Calu3 (cell line): ENCODE measurements around the gene KCNK3. TPM values are rescaled to one million over a fixed set of nuclear protein-coding genes. Genes with fewer than 3 reads are reported as not detected.

Experiments used
- BruUV-seq: library from RNA; stranded (reverse); fragments of 400-500 nt; replicated peaks from 2 replicates; lab custom pipeline; 2021; lab: Mats Ljungman, UMichigan
- CTCF ChIA-PET: fragments of 300-600 bp; sonication (Branson Sonifier 250); formaldehyde crosslinking; loops from one replicate; lab custom pipeline; 2022; ENCODE audit warnings: antibody characterized with exemption; lab: Charles Lee
- DNase-seq: peaks from one replicate; pipeline ENCODE4 v3.0.0; 2022
- H3K27ac Mint-ChIP-seq: one replicate; pipeline ENCODE4 v1.8.0; 2022; ENCODE audit warnings: mixed read lengths; ENCODE audit not compliant: unreplicated experiment
- H3K27me3 Mint-ChIP-seq: one replicate; pipeline ENCODE4 v1.8.0; 2022; ENCODE audit warnings: mixed read lengths; ENCODE audit not compliant: unreplicated experiment
- H3K36me3 Mint-ChIP-seq: one replicate; pipeline ENCODE4 v1.8.0; 2022; ENCODE audit warnings: mild to moderate bottlenecking, moderate library complexity, mixed read lengths; ENCODE audit not compliant: insufficient read depth, unreplicated experiment
- H3K4me1 Mint-ChIP-seq: one replicate; pipeline ENCODE4 v1.8.0; 2022; ENCODE audit warnings: mild to moderate bottlenecking, low read depth, mixed read lengths; ENCODE audit not compliant: unreplicated experiment
- H3K4me3 Mint-ChIP-seq: one replicate; pipeline ENCODE4 v1.8.0; 2022; ENCODE audit warnings: mild to moderate bottlenecking, low read depth, moderate library complexity, mixed read lengths; ENCODE audit not compliant: unreplicated experiment
- H3K9me3 Mint-ChIP-seq: one replicate; pipeline ENCODE4 v1.8.0; 2022; ENCODE audit warnings: low read depth, mixed read lengths; ENCODE audit not compliant: unreplicated experiment
- intact Hi-C: fragments of 100-400 bp; cut with micrococcal nuclease; formaldehyde crosslinking; loops from one replicate; pipeline ENCODE4 v1.10.0; 2022; ENCODE audit not compliant: unreplicated experiment
- total RNA-seq: library from RNA; stranded (reverse); gene quantifications from 2 replicates; pipeline ENCODE4 v1.2.3, GENCODE V29; 2022
- TF ChIP-seq, protein P1 (sequence below): fragments of 200-600 bp; IDR thresholded peaks from one replicate; pipeline ENCODE4 v1.8.0; 2022; ENCODE audit warnings: antibody characterized with exemption; ENCODE audit not compliant: unreplicated experiment

Gene KCNK3
- total RNA-seq, 1 experiment from 2014 or later, result not detected

GRCh38 chr2:26687328-26687727 is 5.2 kb upstream of the KCNK3 start:
- TF ChIP-seq, protein P1, sequence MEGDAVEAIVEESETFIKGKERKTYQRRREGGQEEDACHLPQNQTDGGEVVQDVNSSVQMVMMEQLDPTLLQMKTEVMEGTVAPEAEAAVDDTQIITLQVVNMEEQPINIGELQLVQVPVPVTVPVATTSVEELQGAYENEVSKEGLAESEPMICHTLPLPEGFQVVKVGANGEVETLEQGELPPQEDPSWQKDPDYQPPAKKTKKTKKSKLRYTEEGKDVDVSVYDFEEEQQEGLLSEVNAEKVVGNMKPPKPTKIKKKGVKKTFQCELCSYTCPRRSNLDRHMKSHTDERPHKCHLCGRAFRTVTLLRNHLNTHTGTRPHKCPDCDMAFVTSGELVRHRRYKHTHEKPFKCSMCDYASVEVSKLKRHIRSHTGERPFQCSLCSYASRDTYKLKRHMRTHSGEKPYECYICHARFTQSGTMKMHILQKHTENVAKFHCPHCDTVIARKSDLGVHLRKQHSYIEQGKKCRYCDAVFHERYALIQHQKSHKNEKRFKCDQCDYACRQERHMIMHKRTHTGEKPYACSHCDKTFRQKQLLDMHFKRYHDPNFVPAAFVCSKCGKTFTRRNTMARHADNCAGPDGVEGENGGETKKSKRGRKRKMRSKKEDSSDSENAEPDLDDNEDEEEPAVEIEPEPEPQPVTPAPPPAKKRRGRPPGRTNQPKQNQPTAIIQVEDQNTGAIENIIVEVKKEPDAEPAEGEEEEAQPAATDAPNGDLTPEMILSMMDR, result no peak
- Mint-ChIP-seq H3K9me3 (no peaks in the 10 kb centered on the region), H3K4me3 (no peak overlapping the region), H3K36me3 (no peaks in the 10 kb centered on the region), H3K4me1 (peaks cover 8% of the 10 kb centered on the region), H3K27ac (no peak overlapping the region), H3K27me3 (peaks cover 97% of the 10 kb centered on the region)
- CTCF ChIA-PET, result interaction anchor here (0.5 kb wide), 1 partner anchor 62 kb away, joined by 3 read pairs; no protein-coding TSS in a partner anchor
- no TSS peak for BruUV-seq
- intact Hi-C loops, result no loop called here
- no peak for DNase-seq

DNA sequence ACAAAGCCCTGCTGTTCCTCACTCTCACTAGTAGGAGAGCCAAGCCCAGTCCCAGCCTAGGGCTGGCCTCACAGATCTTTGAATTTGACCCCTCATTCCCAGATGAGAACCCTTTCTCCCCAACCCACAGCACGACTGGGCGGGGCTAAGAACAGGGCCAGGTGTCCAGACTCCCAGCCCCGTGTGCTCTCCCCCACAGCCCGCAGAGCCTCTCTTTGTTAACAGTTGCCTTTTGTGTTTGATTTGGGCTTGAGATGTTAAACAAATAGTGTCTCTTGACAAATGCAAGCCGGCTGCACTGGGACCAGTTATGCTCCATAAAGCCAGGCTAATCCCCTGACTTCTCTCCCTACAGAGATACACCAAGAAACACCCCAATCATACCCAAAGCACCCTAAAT is 4.7 kb upstream of the KCNK3 start:
- DNase-seq, result no peak
- TF ChIP-seq, protein P1, result no peak
- Mint-ChIP-seq H3K27me3 (peaks cover 97% of the 10 kb centered on the region), H3K27ac (no peak overlapping the region), H3K9me3 (no peaks in the 10 kb centered on the region), H3K4me1 (peaks cover 8% of the 10 kb centered on the region), H3K4me3 (no peak overlapping the region), H3K36me3 (no peaks in the 10 kb centered on the region)
- intact Hi-C loops, result no loop called here
- CTCF ChIA-PET, result no interaction called here
- BruUV-seq, result no TSS peak

- Mint-ChIP-seq H3K27ac (no peak overlapping the region), H3K27me3 (peaks cover 94% of the 10 kb centered on the region), H3K9me3 (no peaks in the 10 kb centered on the region), H3K36me3 (no peaks in the 10 kb centered on the region), H3K4me1 (peaks cover 5% of the 10 kb centered on the region), H3K4me3 (no peak overlapping the region)
- no peak for DNase-seq
- TF ChIP-seq, protein P1, result no peak
- CTCF ChIA-PET, result no interaction called here
- intact Hi-C loops, result no loop called here
- no TSS peak for BruUV-seq
These were observed 1.4 kb upstream of the KCNK3 start for GRCh38 chr2:26691161-26691560.

- Mint-ChIP-seq H3K36me3 (no peaks in the 10 kb centered on the region), H3K9me3 (no peaks in the 10 kb centered on the region), H3K27ac (no peak overlapping the region), H3K4me3 (no peak overlapping the region), H3K27me3 (peaks cover 87% of the 10 kb centered on the region), H3K4me1 (peaks cover 5% of the 10 kb centered on the region)
- intact Hi-C loops, result no loop called here
- no peak for DNase-seq
- CTCF ChIA-PET, result no interaction called here
- no TSS peak for BruUV-seq
- TF ChIP-seq, protein P1, result no peak
These were observed 642 bp upstream of the KCNK3 start for GRCh38 chr2:26691881-26692278.
